NCI-H748 (cell line): ENCODE measurements around the gene THNSL1.
A peak's percentile ranks its signal among the peaks of the same experiment; 100 is the strongest.
"Not testable (repeated sequence)": the region's sequence is repeated elsewhere in the genome, so short reads cannot be mapped to it uniquely, and the experiment has no call there.

Experiments
- DNase-seq: peaks from one replicate; lab custom pipeline; 2025; ENCODE audit not compliant: unreplicated experiment; lab: John Stamatoyannopoulos, UW

THNSL1 gene

GRCh38 chr10:25016376-25017153, at the start of gene THNSL1:
Gene THNSL1 (plus strand): TSS chr10:25016612. CDS start chr10:25023224, 6,612 bp downstream.
- peak; percentile 98 for DNase-seq

- no peak for DNase-seq
Measured at GRCh38 chr10:24966962-24967481, 49.4 kb upstream of the THNSL1 start.

DNA sequence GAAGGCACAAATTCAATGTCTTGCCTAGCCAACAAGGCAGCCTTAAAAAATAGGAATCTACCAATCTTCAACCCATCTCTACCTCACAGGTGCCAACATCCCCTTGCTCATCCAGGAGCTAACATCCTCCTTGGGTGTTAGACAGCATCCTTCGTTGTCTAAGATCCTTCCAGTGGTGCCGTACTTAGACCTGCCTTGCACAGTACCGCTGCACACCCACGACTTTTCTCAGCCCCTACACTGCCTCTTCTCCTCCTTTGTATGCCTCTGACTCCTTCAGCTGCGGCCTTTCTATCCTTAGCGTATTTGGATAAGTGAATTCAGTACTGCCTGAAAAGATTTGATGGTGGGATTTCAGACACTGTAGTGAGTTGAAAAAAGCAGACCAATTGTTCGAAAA, 48.1 kb upstream of the THNSL1 start:
- DNase-seq = no peak

GRCh38 chr10:24968951-24969350, 47.5 kb upstream of the THNSL1 start:
- DNase-seq = not testable (repeated sequence)

- DNase-seq = no peak
Measured at GRCh38 chr10:24969841-24970281, 46.6 kb upstream of the THNSL1 start.

DNA sequence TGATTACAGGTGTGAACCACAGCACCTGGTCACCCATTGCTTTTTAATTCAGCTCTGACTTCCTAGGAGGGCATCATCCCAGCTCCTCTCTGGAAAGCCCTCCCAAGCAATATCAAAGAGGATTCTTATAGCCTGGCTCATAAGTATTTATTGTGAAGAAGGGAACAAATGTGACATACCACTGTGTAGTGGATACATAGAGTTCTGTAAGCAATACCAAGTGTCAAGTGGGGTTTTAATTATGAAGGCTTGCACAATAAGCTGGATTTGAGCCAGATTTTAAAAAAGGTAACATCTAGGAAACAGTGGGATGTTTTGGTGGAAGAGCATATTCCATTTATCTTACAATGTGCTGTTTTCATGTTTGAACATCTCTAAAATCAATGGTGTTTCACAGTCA, 45.0 kb upstream of the THNSL1 start:
- no peak for DNase-seq

GRCh38 chr10:24973163-24973562, 43.2 kb upstream of the THNSL1 start:
- no peak for DNase-seq

DNA sequence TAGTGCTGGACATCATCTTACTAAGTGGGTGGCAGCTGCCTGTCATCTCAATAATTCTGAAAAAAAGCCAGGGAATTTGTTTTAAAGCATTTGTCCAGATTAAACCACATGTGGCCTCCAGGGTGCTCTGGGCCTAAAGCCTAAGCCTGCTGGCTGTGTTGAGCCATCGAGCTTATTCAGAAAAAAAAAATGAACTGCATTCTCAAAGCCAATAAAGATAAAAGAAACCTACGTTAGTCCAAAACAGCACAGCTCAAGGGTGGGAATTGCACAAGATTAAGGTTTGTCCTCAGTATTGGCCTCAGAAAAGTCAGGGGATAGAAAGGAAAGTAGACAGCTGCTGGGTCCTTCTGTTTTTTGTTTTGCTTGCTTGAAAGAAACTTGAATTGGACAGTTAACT, 41.4 kb upstream of the THNSL1 start:
- DNase-seq = no peak

- DNase-seq = no peak
Measured at GRCh38 chr10:24979685-24980084, 36.7 kb upstream of the THNSL1 start.

DNA sequence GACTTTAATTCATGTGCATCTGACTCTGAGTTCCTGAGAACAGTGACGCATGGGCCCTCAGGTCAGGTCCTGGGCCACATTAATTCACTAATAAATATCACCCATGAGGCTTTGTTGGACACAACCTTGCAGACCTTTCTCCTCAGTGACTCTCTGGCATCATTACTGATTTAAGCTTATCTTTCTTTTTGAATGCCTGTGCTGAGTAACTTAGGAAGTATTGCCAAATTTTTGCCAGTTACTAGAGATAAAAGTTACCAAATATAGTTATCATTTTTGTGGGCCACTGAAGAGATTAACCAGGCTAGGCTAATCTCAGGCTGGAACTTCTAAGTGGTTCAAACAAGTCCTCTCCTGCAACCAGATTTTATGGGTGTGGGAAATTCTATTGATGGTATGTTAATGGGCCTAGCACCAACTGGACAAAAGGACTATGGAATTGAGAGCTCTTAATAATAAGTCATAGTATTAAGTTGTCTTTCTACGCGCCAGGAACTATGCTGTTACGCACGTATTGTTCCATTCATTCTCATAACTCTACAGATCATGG, 35.2 kb upstream of the THNSL1 start:
- no peak for DNase-seq

DNA sequence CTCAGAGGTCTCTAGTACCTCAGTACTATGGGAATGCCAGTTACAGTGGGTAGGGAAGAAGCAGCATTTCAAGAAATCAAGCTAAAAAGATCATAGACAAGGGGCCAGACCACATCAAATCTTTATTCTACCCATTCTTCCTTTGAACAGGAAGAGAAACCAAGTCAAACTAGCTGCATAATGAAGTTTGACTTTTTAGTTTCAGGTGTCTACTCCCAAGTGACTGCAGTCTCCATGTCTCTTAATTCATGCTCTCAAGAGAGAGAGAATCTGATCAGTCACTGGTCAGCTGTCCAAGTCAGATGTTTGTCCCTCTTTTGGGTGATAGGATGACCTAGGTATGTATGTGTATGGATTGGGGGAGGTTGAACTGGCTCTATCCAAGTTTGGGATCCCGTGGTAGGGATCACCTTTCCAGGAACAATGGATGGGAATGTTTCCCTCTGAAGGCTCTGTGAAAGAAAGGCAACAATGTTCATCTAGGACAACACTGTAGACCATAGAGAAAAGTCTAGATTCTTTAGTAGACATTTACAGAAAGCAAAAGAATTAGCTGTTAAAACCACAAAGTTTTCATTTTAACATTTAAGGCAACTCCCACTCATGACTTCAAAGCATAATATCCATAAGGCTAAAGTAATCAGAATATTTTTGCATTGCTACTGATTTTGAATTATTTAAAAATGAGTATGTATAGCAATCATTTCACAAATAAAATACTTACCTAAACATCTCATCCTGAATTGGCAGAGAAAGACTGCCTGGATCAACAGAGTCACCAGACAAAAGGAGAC, 33.9 kb upstream of the THNSL1 start:
- DNase-seq = no peak

DNA sequence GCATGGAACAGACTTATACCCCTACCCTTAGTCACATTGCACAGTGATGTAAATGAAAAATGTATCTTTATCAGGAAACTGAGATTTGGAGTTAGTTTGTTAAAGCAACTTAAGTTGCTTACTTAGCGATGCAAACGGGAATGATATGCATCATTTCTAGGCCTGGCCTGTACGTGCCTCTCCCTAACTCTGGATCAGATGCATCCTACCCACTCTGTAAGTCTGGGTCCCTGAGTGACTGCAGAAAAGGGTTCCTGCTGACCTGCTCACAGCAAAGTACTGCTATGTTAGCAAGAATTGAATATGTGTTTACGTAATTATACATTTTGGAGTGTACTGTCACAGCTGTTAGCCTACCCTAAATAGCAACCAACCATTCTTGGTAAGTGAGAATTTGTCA, 33.3 kb upstream of the THNSL1 start:
- DNase-seq = no peak

- no peak for DNase-seq
Measured at GRCh38 chr10:24983946-24984345, 32.5 kb upstream of the THNSL1 start.

DNA sequence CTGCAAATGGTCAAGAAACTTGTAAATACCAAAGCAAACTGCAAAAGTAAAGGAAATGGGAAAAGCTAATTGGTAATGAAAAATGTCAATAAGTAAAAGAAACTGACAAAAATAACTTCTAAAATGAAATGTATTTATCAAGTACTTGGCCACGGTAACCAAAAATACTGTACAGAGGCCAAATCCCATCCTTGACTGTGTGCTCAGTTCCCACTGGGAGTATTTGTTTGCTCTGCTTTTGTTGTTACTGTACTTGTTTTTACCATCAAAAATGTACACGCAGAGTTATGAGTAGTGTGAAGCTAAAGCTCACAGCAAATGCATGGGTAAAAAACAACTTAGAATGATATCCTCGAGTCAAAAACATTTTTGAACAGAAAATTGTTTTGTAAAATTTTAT, 31.5 kb upstream of the THNSL1 start:
- DNase-seq = no peak

GRCh38 chr10:24988831-24989640, 27.4 kb upstream of the THNSL1 start:
- no peak for DNase-seq

DNA sequence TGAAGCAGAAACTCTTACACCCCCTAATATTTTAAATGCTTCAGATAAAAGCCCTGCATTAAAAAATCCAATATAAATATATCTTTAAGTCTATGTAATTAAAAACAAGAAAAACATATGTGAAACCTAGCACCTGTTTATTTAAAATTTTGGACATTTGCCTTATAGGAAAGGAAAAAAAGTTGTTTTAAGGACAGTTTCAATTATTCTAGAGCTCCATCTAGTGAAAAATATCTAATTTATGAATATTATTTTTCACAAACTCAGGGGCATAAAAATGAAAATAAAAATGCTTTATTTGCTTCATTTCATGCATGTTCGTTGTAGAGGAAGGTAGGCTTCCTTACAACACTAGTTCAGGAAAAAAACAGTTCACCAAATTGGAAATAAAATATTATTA, 26.5 kb upstream of the THNSL1 start:
- no peak for DNase-seq

- DNase-seq = no peak
Measured at GRCh38 chr10:24991298-24991697, 25.1 kb upstream of the THNSL1 start.

- no peak for DNase-seq
Measured at GRCh38 chr10:24992512-24993133, 23.8 kb upstream of the THNSL1 start.

DNA sequence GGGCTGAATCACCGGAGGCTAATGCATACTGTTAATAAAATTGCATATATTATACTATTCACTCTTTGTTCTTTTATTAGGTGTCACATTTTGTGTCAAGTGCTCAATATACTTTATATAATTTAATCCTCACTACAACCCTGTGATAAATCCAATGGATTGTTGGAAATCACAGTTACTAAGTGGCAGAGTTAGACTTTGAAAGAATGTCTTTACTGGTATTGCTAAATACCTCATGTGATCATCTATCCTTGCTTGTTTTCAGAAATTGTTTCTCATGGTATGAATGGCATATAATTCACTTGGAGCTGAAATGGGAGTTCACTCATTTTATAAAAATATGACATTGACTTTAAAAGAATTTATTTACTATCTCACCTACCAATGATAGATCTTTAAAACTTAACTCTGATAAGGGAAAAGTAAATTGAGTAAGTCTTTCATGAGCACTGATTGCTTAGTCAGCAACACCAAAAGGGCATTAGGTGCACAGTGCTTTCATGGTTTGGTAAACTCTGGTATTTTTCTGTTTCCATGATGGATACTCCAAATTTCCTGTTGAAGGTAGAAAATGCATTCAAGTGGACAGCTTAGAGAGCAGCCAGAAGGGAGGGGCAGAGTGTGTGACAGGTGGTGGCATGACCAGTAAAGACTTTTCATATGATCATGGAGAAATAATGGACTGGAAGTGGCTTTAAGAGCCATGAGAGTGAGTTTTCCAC, 23.0 kb upstream of the THNSL1 start:
- DNase-seq = no peak

DNA sequence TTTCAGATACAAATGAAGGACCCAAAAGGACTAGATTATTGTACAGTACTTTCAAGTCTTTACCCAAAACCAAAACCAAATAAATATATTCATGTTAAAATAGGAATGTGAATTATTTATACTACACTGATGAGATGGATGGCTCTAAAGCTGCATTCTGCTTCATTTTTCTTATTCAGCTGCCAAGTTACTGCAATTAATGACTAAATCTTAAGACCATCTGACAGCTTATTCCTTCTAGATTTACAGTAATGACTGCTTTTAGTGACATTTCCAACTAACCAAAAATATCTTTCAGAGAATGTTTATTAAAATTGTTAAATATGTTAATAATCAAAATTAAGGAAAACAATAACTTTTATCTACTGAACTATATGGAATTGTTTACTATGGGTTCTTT, 21.3 kb upstream of the THNSL1 start:
- no peak for DNase-seq
